GM12891 (cell line): ENCODE results near the gene JPH3.

ENCODE experiments used
- POLR2A ChIP-seq: IDR thresholded peaks from 2 replicates; pipeline ENCODE4 v1.6.1; 2011; ENCODE audit warnings: low read depth, low read length, control low read depth
- POLR2AphosphoS5 ChIP-seq: IDR thresholded peaks from 2 replicates; pipeline ENCODE4 v1.6.1; 2011; ENCODE audit warnings: low read depth, low read length, control low read depth
- POU2F2 ChIP-seq: IDR thresholded peaks from 2 replicates; pipeline ENCODE4 v1.6.1; 2011; ENCODE audit warnings: low read depth, mild to moderate bottlenecking, control low read depth, low read length, moderate library complexity
- SPI1 ChIP-seq: IDR thresholded peaks from 2 replicates; pipeline ENCODE4 v1.6.1; 2011; ENCODE audit warnings: low read depth, low read length, control low read depth
- TAF1 ChIP-seq: IDR thresholded peaks from 2 replicates; pipeline ENCODE4 v1.6.1; 2011; ENCODE audit warnings: low read depth, low read length, control low read depth

GRCh38 chr16:87563022-87563421 lies 39.3 kb upstream of the JPH3 start:
- TF ChIP-seq POLR2A, result no peak
- TF ChIP-seq POU2F2, result no peak
- no peak for TF ChIP-seq TAF1
- TF ChIP-seq POLR2AphosphoS5, result no peak
- no peak for TF ChIP-seq SPI1
